Type B pancreatic cell (in vitro differentiated cells): Measurements from ENCODE around the gene COA8. TPM values are rescaled to one million over a fixed set of nuclear protein-coding genes. Genes with fewer than 3 reads are reported as not detected.

Experiments used
- DNase-seq: peaks from one replicate; pipeline ENCODE4 v3.0.0; 2021; ENCODE audit warnings: mixed read lengths; ENCODE audit not compliant: unreplicated experiment; ENCODE audit errors: extremely low spot score
- H3K27ac Mint-ChIP-seq: 2 replicates; pipeline ENCODE4 v1.8.0; 2021; ENCODE audit warnings: mild to moderate bottlenecking, mixed read lengths
- H3K27me3 Mint-ChIP-seq: 2 replicates; pipeline ENCODE4 v1.8.0; 2021; ENCODE audit warnings: mixed read lengths
- H3K36me3 Mint-ChIP-seq: 2 replicates; pipeline ENCODE4 v1.8.0; 2021; ENCODE audit warnings: mixed read lengths
- H3K4me1 Mint-ChIP-seq: one replicate; pipeline ENCODE4 v1.8.0; 2021; ENCODE audit warnings: mixed read lengths; ENCODE audit not compliant: unreplicated experiment
- H3K4me3 Mint-ChIP-seq: 2 replicates; pipeline ENCODE4 v1.8.0; 2021; ENCODE audit warnings: mild to moderate bottlenecking, mixed read lengths
- H3K9me3 Mint-ChIP-seq: 2 replicates; pipeline ENCODE4 v1.8.0; 2021; ENCODE audit warnings: mixed read lengths
- CTCF ChIP-seq: fragments of 200-600 bp; sonication (generic); conservative IDR thresholded peaks from 2 replicates; pipeline ENCODE4 v1.5.0; 2021; ENCODE audit warnings: antibody characterized with exemption, mild to moderate bottlenecking
- total RNA-seq: library from RNA; stranded (reverse); gene quantifications from 2 replicates; pipeline ENCODE4 v1.2.1, GENCODE V29; 2021; ENCODE audit warnings: low replicate concordance

Gene COA8
- total RNA-seq, 1 donor from 2014 or later, result 42.5 TPM

DNA sequence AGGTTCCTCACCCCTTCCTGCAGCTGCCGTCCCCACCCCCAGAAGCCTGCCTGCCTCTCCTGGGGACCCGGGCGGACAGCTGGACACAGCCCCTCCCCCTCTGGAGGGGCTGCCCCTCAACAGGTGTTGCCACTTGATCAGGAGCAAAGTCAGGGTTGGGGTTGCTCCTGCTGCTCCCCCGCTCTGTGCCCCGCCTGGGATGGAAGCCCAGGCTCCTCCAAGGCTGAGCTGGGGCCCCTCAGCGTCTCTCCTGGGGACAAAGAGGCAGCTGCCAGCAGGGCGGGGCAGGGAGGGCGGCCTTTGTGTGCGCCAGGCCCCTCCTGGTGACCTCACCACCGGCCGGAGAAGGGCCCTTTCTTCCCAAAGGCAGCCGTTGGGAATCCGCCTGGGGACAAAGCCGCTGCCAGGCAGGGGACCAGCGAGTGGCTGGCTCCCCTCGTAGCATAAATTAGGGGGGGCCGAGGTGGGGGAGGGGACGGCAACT is 20.1 kb upstream of the COA8 start:
- H3K27ac Mint-ChIP-seq, result no peak overlapping the region
- DNase-seq, result no peak

GRCh38 chr14:103543140-103543539 is 19.6 kb upstream of the COA8 start:
- Mint-ChIP-seq H3K27ac (no peak overlapping the region), H3K4me3 (no peak overlapping the region), H3K27me3 (no peaks in the 10 kb centered on the region), H3K36me3 (no peaks in the 10 kb centered on the region), H3K4me1 (peaks cover 6% of the 10 kb centered on the region), H3K9me3 (no peaks in the 10 kb centered on the region)
- no peak for TF ChIP-seq CTCF
- DNase-seq, result no peak

More for the DNA sequence above, 20.1 kb upstream of the COA8 start:
- Mint-ChIP-seq H3K4me1 (peaks cover 6% of the 10 kb centered on the region), H3K9me3 (no peaks in the 10 kb centered on the region), H3K27me3 (no peaks in the 10 kb centered on the region), H3K36me3 (no peaks in the 10 kb centered on the region), H3K4me3 (no peak overlapping the region)
- peak; percentile 16 for TF ChIP-seq CTCF

DNA sequence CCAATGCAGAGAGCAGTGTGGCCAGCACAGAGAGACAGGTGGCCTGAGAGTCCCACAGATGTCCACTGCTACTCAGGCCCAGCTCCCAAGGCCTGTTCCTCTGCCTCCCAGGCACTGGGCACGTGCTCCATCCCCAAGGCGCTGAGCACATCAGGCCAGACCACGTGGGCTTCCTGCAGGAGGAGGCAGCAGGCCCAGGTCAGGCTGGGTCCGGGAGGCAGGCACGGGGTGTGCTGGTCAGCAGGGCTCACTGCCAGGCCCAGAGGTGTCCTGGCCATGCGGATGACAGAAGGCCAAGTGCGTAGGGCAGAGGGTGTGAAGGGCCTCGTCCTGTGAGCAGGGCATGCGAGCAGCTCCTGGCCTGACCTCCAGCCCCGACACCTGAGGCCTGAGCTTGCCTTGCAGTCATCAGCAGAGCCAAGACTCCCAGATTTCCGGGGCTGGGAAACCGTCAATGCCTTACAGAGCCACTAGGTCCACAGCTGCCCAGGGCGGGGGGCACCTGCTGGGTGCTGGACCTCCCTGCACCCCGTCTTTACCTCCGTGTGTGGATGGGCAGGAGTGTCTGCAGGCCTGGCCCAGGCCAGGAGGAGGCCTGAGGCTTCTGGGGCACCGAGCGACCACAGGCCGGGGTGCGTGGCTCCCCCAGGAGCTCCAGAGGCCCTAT is 18.9 kb upstream of the COA8 start:
- Mint-ChIP-seq H3K36me3 (no peaks in the 10 kb centered on the region), H3K4me3 (no peak overlapping the region), H3K4me1 (peaks cover 6% of the 10 kb centered on the region), H3K27me3 (no peaks in the 10 kb centered on the region), H3K9me3 (no peaks in the 10 kb centered on the region), H3K27ac (no peak overlapping the region)
- no peak for DNase-seq
- no peak for TF ChIP-seq CTCF

DNA sequence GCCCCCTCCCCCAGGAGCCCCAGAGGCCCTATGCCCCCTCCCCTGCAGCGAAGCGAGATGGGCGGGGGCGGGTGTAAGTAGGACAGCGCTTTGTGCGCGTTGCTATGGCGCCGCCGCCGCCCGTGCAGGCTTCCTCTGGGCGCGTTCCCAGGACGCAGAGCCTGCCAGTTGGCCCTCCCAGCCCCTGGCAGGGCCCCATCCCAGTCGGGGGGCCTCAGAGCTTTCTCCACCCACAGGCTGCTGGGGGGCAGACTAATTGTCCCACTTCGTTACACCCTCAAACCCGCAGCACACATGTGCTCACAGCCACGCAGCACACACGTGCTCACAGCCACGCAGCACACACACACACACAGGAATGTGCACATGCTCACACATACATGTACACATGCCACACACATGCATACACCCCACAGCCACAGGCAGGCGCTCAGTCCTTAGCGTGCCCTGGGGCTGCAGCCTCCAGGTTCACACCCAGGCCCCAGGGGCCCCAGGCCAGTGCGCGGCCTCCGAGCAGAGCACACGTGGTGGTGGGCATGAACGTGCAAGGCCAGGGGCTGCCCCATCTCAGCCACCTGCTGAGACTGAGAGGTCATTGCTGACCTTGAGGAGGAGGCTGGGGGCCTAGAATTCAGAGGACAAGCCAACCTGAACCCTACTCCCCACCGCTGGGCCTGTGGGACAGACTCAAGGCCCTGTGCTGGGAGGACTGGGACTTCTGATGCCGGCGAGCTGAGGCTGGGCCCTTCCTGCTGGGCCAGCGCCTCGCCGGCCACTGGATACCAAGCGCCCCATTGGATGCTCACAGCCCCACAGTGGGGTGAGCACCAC is 18.2 kb upstream of the COA8 start:
- no peaks in the 10 kb centered on the region for H3K36me3 Mint-ChIP-seq

More for the DNA sequence above, 18.2 kb upstream of the COA8 start:
- no peak overlapping the region for H3K27ac Mint-ChIP-seq
- no peak for TF ChIP-seq CTCF
- no peaks in the 10 kb centered on the region for H3K9me3 Mint-ChIP-seq
- DNase-seq, result no peak
- H3K27me3 Mint-ChIP-seq, result no peaks in the 10 kb centered on the region
- H3K4me3 Mint-ChIP-seq, result no peak overlapping the region
- peaks cover 6% of the 10 kb centered on the region for H3K4me1 Mint-ChIP-seq
